VCaP (cell line): ENCODE data around the gene ITGB7.

Experiments used
- H3K27ac ChIP-seq: fragments of 450-650 bp; 2 replicates; pipeline ENCODE4 v1.5.1; 2017
- TF ChIP-seq, protein P1 (sequence below): fragments of 450-650 bp; conservative IDR thresholded peaks from 2 replicates; pipeline ENCODE4 v1.5.1; 2017; ENCODE audit warnings: mild to moderate bottlenecking, moderate library complexity

The ITGB7 gene

DNA sequence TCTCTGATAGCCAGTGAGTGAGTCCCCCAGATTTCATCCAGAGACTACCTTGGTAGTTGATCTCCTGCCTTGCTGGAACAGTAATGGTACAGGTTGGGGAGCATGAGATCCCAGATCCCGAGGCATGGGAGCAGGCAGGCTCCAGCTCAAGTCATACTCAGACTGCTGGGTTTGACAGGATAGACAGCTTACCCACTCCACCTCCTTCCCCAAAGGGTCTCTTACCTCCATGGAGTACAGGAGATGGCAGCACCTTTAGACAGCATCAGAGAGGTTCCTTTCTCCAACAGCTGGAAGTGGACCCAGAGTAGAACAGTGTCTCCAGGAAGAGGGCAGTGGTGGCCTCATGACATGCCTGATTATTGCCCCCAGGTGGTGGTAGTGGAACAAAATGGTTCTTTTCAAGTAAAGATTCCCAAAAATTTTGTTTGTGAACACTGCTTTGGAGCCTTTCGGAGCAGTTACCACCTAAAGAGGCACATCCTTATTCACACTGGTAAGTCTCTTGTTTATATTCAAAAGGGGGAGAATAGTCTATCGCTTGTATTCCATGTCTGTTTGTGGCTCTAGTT, 21.4 kb downstream of the ITGB7 start:
- TF ChIP-seq, protein P1, sequence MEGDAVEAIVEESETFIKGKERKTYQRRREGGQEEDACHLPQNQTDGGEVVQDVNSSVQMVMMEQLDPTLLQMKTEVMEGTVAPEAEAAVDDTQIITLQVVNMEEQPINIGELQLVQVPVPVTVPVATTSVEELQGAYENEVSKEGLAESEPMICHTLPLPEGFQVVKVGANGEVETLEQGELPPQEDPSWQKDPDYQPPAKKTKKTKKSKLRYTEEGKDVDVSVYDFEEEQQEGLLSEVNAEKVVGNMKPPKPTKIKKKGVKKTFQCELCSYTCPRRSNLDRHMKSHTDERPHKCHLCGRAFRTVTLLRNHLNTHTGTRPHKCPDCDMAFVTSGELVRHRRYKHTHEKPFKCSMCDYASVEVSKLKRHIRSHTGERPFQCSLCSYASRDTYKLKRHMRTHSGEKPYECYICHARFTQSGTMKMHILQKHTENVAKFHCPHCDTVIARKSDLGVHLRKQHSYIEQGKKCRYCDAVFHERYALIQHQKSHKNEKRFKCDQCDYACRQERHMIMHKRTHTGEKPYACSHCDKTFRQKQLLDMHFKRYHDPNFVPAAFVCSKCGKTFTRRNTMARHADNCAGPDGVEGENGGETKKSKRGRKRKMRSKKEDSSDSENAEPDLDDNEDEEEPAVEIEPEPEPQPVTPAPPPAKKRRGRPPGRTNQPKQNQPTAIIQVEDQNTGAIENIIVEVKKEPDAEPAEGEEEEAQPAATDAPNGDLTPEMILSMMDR, result no peak
- peak overlapping the region; percentile 98 for H3K27ac ChIP-seq

DNA sequence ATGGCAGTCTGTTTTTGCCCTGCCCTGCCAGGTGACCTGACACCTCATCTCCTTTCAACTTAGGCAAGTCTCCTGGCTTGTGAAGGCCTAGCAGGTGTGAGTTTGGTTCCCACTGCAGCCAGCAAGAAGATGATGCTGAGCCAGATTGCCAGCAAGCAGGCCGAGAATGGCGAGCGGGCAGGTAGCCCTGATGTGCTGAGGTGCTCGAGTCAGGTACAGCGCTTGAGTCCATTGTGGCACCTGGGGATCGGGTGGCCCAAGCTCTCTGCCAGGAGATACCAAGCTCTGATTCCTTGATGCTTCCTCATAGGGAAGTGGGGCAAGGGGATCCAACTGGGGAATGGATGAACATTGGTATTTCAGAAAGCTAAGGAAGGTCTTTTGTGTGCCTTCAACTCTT, 22.2 kb downstream of the ITGB7 start:
- H3K27ac ChIP-seq, result peak overlapping the region; percentile 98; the same call in 1 of the 2 replicates
- TF ChIP-seq, protein P1, result no peak

DNA sequence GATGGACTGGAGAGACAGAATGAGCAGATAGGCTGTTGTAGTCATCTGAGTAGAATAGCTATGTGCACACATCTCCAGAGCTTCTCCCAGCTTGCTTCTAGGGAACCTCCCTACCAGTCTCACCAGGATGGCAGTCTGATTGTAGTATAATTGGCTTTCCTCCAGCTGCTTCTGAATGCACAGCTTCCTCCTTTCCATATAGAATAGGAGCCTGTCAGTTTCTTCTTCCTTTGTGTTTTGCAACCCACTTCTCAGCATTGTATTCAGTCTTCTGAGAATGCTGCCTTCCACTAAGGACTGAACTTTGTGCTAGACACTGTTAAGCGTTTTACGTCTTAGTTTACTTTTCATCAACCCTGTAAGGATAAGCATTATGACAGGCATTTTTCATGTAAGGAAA, 24.1 kb downstream of the ITGB7 start:
- H3K27ac ChIP-seq, result peak overlapping the region; percentile 98; the same call in 1 of the 2 replicates
- TF ChIP-seq, protein P1, result no peak

DNA sequence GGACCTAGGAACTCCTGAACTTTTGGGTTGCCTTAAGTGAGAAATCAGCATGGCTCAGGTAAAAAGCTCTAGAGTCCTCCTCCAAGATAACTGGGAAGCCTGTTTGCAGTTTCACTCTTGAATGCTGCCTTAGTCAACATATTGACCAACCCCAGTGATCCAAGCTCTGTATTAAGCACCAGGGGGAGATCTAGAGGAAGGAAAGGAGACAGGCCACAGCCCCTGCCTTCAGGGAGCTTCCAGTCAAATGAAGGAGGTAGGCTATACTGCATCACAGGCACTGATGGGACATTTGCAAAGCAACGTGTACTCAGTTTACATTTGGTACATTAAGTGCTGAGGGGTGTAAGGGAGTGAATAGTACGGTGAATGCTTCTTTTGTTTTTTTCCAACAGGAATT, 25.1 kb downstream of the ITGB7 start:
- H3K27ac ChIP-seq, result peak overlapping the region; percentile 98
- TF ChIP-seq, protein P1, result no peak

DNA sequence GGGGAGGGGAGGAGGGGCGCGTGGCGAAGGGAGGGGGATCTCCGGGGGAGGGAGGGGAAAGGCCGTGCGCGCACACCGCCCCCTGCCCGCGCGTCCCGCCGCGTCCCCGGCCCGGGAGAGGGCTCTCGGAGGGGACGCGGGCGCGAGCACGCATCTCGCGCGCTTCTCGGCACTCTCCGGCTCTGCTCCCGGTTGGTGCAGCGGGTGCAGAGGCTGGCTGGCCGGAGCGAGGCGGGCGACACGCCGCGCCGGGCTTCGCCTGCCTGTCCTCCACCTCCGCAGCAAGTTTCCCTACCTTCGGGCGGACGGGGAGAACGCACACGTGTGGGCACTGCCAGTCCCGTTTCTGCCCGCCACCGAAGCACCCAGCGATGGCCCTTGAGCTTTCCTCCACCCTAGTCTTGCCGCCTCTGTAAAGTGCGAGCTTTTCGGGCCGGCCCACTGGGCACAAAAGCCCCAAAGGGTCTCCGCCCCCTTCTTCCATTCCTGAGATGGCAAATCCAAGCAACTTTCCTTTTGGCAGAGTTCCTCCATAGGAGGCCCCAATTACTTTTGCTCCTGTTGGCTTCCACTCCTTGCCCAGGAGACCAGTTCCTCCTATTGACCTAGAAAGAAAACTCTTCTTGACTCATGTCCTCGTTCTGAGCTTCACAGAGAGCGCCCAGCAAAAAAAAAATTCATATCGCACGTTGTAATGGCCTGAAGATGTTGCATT, 26.0 kb downstream of the ITGB7 start:
- TF ChIP-seq, protein P1, result no peak
- peak overlapping the region; percentile 98 for H3K27ac ChIP-seq

DNA sequence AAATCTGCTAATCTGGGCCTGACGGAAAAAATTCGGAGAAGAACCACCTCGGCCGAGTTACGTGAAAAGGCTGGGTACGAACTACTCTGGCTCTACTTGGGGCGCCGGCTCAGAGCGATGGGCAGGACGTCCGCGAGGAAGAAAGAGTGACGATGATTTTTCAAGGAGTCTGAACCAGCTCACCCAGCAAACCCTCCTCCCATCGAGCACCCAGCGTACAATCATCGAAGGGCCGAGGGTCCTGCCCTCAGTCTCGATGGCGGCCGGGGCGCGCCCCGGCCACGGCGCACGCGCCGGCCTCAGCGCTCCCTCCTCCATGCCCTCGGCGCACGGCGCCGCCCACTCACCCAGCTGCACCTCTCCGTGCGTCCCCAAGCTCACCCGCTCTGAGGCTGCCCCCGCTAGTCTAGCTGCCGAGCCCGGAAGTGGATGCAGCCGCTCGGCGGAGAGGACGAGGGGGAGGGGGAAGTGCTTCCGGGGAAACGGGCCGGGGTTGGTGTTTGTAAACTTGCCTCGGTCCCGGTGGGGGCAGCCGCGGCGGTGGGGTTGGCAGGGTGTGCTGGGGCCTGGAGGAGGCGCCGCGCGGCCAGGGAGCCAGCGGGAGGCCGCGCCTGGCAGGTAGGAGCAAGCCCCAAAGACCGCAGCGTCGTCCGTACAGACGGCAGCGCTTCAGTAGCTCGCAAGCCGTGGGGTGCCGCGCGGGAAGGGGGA, 26.7 kb downstream of the ITGB7 start, which contains the start of the genes CSAD and ZNF740:
Gene CSAD (minus strand): TSS at position 706 of the 711 bp plus-strand sequence. CDS start 7,455 bp downstream, outside the sequence.
Gene ZNF740 (plus strand): TSS at position 503 of the 711 bp plus-strand sequence. CDS start 1,262 bp downstream, outside the sequence.
- H3K27ac ChIP-seq, result peak within 1 kb of the TSS; percentile 98
- TF ChIP-seq, protein P1, result no peak

DNA sequence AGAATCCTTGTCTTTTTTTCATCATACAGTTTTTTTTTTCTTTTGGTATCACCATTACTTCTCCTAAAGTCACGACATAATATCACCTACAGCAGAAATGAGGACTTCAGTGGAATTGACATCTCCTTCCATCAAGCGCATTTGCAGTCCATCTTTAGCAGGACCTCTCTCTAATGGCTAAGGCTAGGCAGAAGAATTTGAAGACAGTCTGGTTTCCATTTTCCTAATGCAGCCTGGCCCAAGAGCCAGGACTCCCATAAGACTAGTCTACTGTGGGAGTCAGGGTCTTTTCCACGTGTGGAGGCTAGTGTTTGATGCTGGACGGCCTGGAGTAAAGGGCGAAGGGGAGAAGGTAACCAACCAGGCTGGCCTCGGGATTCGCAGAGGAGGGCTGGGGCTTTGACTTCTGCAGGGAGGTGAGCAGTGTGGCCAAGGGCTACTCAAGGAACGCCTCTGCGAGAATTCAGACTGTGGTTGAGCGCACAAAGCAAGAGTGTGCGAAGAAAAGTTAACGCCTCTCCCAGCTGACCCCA, 27.3 kb downstream of the ITGB7 start:
- TF ChIP-seq, protein P1, result no peak
- H3K27ac ChIP-seq, result peak overlapping the region; percentile 98

DNA sequence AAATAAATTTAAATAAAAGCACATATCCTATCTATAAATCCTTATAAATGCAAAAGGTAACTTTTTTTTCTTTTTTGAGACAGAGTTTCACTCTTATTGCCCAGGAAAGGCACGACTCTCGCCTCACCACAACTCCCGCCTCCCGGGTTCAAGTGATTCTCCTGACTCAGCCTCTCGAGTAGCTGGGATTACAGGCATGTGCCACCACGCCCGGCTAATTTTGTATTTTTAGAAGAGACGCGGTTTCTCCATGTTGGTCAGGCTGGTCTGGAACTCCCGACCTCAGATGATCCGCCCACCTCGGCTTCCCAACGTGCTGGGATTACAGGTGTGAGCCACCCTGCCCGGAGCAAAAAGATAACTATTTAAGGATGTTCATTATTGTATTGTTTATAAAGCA, 28.2 kb downstream of the ITGB7 start:
- peak overlapping the region; percentile 98 for H3K27ac ChIP-seq

DNA sequence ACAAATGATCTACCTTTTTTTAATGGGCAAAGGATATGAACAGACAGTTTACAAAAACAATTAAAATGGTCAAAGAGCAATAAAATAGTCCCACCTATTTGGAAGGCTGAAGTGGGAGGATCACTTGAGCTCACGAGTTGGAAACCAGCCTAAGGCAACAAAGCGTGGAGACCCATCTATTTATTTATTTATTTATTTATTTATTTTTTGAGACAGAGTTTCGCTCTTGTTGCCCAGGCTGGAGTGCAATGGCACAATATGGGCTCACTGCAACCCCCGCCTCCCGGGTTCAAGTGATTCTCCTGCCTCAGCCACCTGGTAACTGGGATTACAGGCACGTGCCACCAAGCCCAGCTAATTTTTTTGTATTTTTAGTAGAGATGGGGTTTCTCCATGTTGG, 29.6 kb downstream of the ITGB7 start:
- H3K27ac ChIP-seq, result peak overlapping the region; percentile 98; the same call in 1 of the 2 replicates
